GM10248 (cell line): ENCODE results near the gene RBM20.

ENCODE experiments used
- CTCF ChIA-PET: fragments of 300-600 bp; sonication (Branson Sonifier 250); formaldehyde crosslinking; extraction: SDS; loops from one replicate; lab custom pipeline; 2021; ENCODE audit warnings: antibody characterized with exemption; lab: Yijun Ruan, JAX
- POLR2A ChIA-PET: fragments of 350-650 bp; sonication (Branson Sonifier 250); formaldehyde crosslinking; extraction: SDS; loops from one replicate; lab custom pipeline; 2020; ENCODE audit warnings: antibody characterized with exemption; lab: Yijun Ruan, JAX
- DNase-seq: peaks from one replicate; pipeline ENCODE4 v3.0.0; 2012; ENCODE audit errors: extremely low spot score
- CTCF ChIP-seq: IDR thresholded peaks from 2 replicates; pipeline ENCODE4 v1.5.1; 2012; ENCODE audit warnings: mild to moderate bottlenecking, low read depth; ENCODE audit errors: extremely low read depth, missing control alignments, control extremely low read depth

The RBM20 gene

DNA sequence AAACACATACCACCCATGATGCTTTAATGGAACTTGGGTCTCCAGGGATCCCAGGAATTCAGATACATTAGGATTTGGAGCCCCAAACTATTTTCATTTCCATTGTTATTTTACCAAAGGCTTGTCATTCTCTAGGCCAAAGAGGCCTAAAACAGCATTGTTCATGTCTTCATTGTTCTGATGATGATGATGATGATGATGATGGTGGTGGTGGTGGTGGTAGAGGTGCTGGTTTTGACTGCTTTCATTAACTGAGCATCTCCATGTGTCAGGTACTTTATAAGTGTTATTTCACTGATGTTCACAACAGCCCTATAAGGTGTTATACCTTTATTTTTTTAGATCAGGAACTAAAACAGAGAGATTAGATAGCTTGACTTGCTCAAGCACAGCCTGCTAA, 12.2 kb upstream of the RBM20 start:
- CTCF ChIA-PET = interaction anchor here (1.9 to 2.1 kb wide), 3 partner anchors 13 to 40 kb away, joined by 5 to 8 read pairs (median 6); no protein-coding TSS in a partner anchor
- POLR2A ChIA-PET = interaction anchor here (0.5 kb wide), 1 partner anchor 91 kb away, joined by 3 read pairs; no protein-coding TSS in a partner anchor
- DNase-seq = no peak
- no peak for TF ChIP-seq CTCF

GRCh38 chr10:110632591-110633215, 11.4 kb upstream of the RBM20 start:
- CTCF ChIA-PET = interaction anchor here (1.9 to 2.1 kb wide), 3 partner anchors 14 to 39 kb away, joined by 5 to 8 read pairs (median 6); no protein-coding TSS in a partner anchor
- TF ChIP-seq CTCF = no peak
- POLR2A ChIA-PET = no interaction called here
- DNase-seq = no peak

DNA sequence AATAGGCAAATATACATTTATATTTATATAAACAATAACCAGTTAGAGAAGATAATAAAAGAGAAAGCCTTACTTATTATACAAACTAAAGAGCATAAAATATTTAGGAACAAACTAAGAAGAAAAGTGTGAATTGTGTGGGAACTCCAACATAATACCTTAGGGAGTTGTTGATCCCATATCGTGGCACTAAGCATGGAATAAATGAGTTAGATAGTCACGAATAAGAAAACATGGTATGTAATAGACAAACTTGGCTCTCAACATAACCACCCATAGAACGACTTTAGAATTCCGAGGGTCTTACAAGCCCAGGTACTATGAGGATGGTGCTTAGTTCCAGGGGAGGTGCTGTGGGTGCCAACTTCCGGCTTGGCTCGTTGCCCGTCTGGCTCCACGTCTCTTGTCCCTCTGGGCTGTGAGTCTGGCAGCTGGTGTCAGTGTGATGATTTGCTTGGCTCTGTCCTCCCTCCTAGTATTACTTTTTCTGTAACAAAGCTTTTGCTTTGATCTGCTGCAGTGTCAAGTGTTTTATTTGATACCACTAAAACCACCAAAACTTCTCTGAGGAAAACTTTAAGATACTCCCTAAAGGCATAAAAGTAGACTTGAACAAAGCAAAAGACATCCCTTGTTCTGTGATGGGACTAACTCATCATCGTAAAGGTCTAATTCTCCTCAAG, 9.5 kb upstream of the RBM20 start:
- no peak for TF ChIP-seq CTCF
- ChIA-PET CTCF (interaction anchor here (1.5 to 1.8 kb wide), 2 partner anchors 21 to 38 kb away, joined by 3 to 5 read pairs; no protein-coding TSS in a partner anchor), POLR2A (interaction anchor here (0.5 kb wide), 1 partner anchor 384 kb away, joined by 3 read pairs; no protein-coding TSS in a partner anchor)
- DNase-seq = no peak

- TF ChIP-seq CTCF = no peak
- POLR2A ChIA-PET = no interaction called here
- DNase-seq = no peak
- CTCF ChIA-PET = interaction anchor here (1.2 to 2.7 kb wide), 5 partner anchors 10 to 41 kb away, joined by 3 to 13 read pairs (median 3); no protein-coding TSS in a partner anchor
These were observed 7.6 kb upstream of the RBM20 start for GRCh38 chr10:110636572-110636931.

DNA sequence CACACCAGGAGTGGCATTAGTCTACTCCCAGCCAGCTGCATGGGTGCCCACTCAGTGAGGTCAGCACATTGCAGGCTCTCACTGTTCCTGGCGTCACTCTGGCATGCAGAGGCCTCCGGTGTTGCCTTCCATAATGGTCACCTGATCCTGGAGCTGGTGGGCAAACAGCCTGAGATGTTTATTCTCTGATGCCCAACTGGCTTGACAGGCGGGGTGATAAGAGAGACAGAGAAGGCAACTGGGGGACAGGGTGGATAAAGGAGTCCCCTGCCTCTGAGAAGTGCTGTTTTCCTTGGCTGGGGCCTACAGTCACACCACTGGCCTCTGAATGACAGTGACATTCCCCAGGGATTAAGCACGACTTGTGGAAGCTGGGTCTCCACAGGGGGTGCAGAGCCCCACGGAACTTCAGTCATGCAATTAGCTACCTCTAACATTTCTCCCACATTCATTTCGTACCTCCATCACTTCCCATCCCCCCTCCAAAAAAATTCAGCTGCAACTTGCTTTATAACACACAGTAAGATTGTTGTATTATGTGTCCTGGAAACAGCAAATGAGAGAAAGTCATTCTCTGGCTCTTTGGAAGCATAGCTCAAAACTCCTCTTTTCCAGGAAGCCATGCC, 7.1 kb upstream of the RBM20 start:
- ChIA-PET CTCF (interaction anchor here (1.3 to 2.7 kb wide), 3 partner anchors 21 to 41 kb away, joined by 3 to 13 read pairs (median 3); no protein-coding TSS in a partner anchor), POLR2A (no interaction called here)
- no peak for TF ChIP-seq CTCF
- no peak for DNase-seq

- no peak for TF ChIP-seq CTCF
- ChIA-PET CTCF (interaction anchor here (1.2 to 2.7 kb wide), 2 partner anchors 10 to 34 kb away, joined by 3 to 13 read pairs; no protein-coding TSS in a partner anchor), POLR2A (no interaction called here)
- no peak for DNase-seq
These were observed 6.5 kb upstream of the RBM20 start for GRCh38 chr10:110637558-110638053.
